Measurements from ENCODE around the gene KIF25. TPM values are rescaled to one million over a fixed set of nuclear protein-coding genes. Genes with fewer than 3 reads are reported as not detected.

KIF25 gene
- total and polyA plus RNA-seq, 7 donors, result 0.10 to 0.43 (median 0.20) TPM; not detected in 2

- intact Hi-C loops (cut with DNase I), result no loop called here
Measured at GRCh38 chr6:168038576-168039140, 41.2 kb downstream of the KIF25 start.

GRCh38 chr6:168039301-168039700 lies 41.8 kb downstream of the KIF25 start:
- WGBS, 3 donors, result 74 to 97% (median 93%) methylated on average over 4 of the region's 4 CpGs
- Histone ChIP-seq H3K27ac (no peak overlapping the region), H3K4me1 (peaks cover 11% of the 10 kb centered on the region), H3K36me3 (ENCODE audit: insufficient read depth in 1 of 2, low read depth in 1 of 2) (no peaks in the 10 kb centered on the region), H3K4me3 (no peak overlapping the region), H3K9me3 (peaks cover 14% of the 10 kb centered on the region), H3K27me3 (ENCODE audit: insufficient read depth in 3 of 3, low read length in 2 of 3) (peaks cover 0 to 37% (median 4%) of the 10 kb centered on the region in 3 donors)
- intact Hi-C loops (cut with DNase I), result no loop called here
- no peak for ATAC-seq
- DNase-seq, result no peak
- no peak for TF ChIP-seq CTCF (IDR thresholded peaks at IDR 0.05)

More at GRCh38 chr6:168038576-168039140, 41.2 kb downstream of the KIF25 start:
- WGBS, 3 donors, result 91 to 97% (median 95%) methylated on average over 13 of the region's 13 CpGs
- Histone ChIP-seq H3K27me3 (ENCODE audit: insufficient read depth in 3 of 3, low read length in 2 of 3) (peaks cover 0 to 37% (median 4%) of the 10 kb centered on the region in 3 donors), H3K4me1 (peaks cover 11% of the 10 kb centered on the region), H3K36me3 (ENCODE audit: insufficient read depth in 1 of 2, low read depth in 1 of 2) (no peaks in the 10 kb centered on the region), H3K9me3 (peaks cover 14% of the 10 kb centered on the region), H3K4me3 (no peak overlapping the region), H3K27ac (no peak overlapping the region)
- no peak for TF ChIP-seq CTCF (IDR thresholded peaks at IDR 0.05)
- DNase-seq, result no peak
- ATAC-seq, result no peak

GRCh38 chr6:168039849-168040248 lies 42.4 kb downstream of the KIF25 start:
- H3K27ac ChIP-seq, result no peak overlapping the region
- intact Hi-C loops (cut with DNase I), result no loop called here
- ATAC-seq (no peak), DNase-seq (no peak)
- peaks cover 14% of the 10 kb centered on the region for H3K9me3 ChIP-seq
- no peak for TF ChIP-seq CTCF (IDR thresholded peaks at IDR 0.05)
- 86 to 88% (median 88%) methylated on average over 13 of the region's 13 CpGs for WGBS, 3 donors
- H3K4me3 ChIP-seq, result no peak overlapping the region
- H3K4me1 ChIP-seq, result peaks cover 11% of the 10 kb centered on the region
- peaks cover 0 to 37% (median 4%) of the 10 kb centered on the region in 3 donors for H3K27me3 ChIP-seq (ENCODE audit: insufficient read depth in 3 of 3, low read length in 2 of 3)
- no peaks in the 10 kb centered on the region for H3K36me3 ChIP-seq (ENCODE audit: insufficient read depth in 1 of 2, low read depth in 1 of 2)

- H3K4me3 ChIP-seq, result no peak overlapping the region
- no peak for TF ChIP-seq CTCF (IDR thresholded peaks at IDR 0.05)
- intact Hi-C loops (cut with DNase I), result no loop called here
- ATAC-seq, result no peak
- peaks cover 14% of the 10 kb centered on the region for H3K9me3 ChIP-seq
- WGBS, 3 donors, result 91 to 94% (median 91%) methylated on average over 15 of the region's 15 CpGs
- H3K4me1 ChIP-seq, result peaks cover 7% of the 10 kb centered on the region
- H3K27me3 ChIP-seq (ENCODE audit: insufficient read depth in 3 of 3, low read length in 2 of 3), result peaks cover 0 to 31% (median 4%) of the 10 kb centered on the region in 3 donors
- no peak for DNase-seq
- H3K36me3 ChIP-seq (ENCODE audit: insufficient read depth in 1 of 2, low read depth in 1 of 2), result no peaks in the 10 kb centered on the region
- H3K27ac ChIP-seq, result no peak overlapping the region
Measured at GRCh38 chr6:168040856-168041496, 43.5 kb downstream of the KIF25 start.
